Skeletal muscle tissue (tissue), 4 donors: ENCODE results near the gene OR5B3. TPM values are rescaled to one million over a fixed set of nuclear protein-coding genes. Genes with fewer than 3 reads are reported as not detected.

Experiments
- H3K27ac ChIP-seq: one replicate; pipeline ENCODE4 v1.7.0; 2013; ENCODE audit warnings: mild to moderate bottlenecking, low read depth, low read length, inconsistent platforms
- H3K27me3 ChIP-seq, 3 donors: one replicate each; pipeline ENCODE4 v1.7.0; 2013; ENCODE audit warnings: low read length in 3 of 3; ENCODE audit not compliant: control insufficient read depth in 3 of 3, insufficient read depth in 3 of 3
- H3K36me3 ChIP-seq, 3 donors: one replicate each; pipeline ENCODE4 v1.7.0; 2013; ENCODE audit warnings: low read length in 3 of 3; ENCODE audit not compliant: control insufficient read depth in 3 of 3, insufficient read depth in 3 of 3
- H3K4me1 ChIP-seq, 3 donors: one replicate each; pipeline ENCODE4 v1.7.0; 2013; ENCODE audit warnings: low read length in 3 of 3, mild to moderate bottlenecking in 3 of 3; ENCODE audit not compliant: control insufficient read depth in 3 of 3, insufficient read depth in 3 of 3
- H3K4me3 ChIP-seq, 3 donors: one replicate each; pipeline ENCODE4 v1.7.0; 2013; ENCODE audit warnings: low read length in 3 of 3
- H3K9ac ChIP-seq, 3 donors: one replicate each; pipeline ENCODE4 v1.7.0; 2013; ENCODE audit warnings: low read length in 3 of 3, mild to moderate bottlenecking in 3 of 3, moderate library complexity in 2 of 3, low read depth in 1 of 3
- H3K9me3 ChIP-seq, 3 donors: one replicate each; pipeline ENCODE4 v1.7.0; 2013; ENCODE audit warnings: low read length in 3 of 3; ENCODE audit not compliant: control insufficient read depth in 3 of 3
- total RNA-seq: library from RNA; depleted of rRNA; stranded (reverse); fragments of >200 nt; gene quantifications from one replicate; pipeline ENCODE4 v1.2.3, GENCODE V29; 2014
- donor health status: Osteomylitis.

Gene OR5B3
- total RNA-seq: not detected

GRCh38 chr11:58406774-58407173, at the start of gene OR5B3:
OR5B3 (minus strand) TSS chr11:58406874; CDS start chr11:58403409, 3,465 bp downstream.
- Histone ChIP-seq H3K9ac (no peak within 1 kb of the TSS), H3K4me3 (no peak within 1 kb of the TSS), H3K36me3 (no peaks in the 10 kb centered on the region), H3K9me3 (peaks cover 0 to 9% (median 2%) of the 10 kb centered on the region in 3 donors), H3K4me1 (no peaks in the 10 kb centered on the region), H3K27ac (no peak within 1 kb of the TSS), H3K27me3 (no peaks in the 10 kb centered on the region)

GRCh38 chr11:58451585-58451984, 44.9 kb upstream of the OR5B3 start:
- H3K27me3 ChIP-seq: no peaks in the 10 kb centered on the region

GRCh38 chr11:58446294-58446693, 39.6 kb upstream of the OR5B3 start:
- Histone ChIP-seq H3K27ac (no peak overlapping the region), H3K27me3 (no peaks in the 10 kb centered on the region), H3K4me1 (no peaks in the 10 kb centered on the region), H3K9ac (no peak overlapping the region), H3K36me3 (no peaks in the 10 kb centered on the region), H3K4me3 (no peak overlapping the region), H3K9me3 (peaks cover 2 to 5% (median 4%) of the 10 kb centered on the region in 3 donors)

More at GRCh38 chr11:58451585-58451984, 44.9 kb upstream of the OR5B3 start:
- Histone ChIP-seq H3K27ac (no peak overlapping the region), H3K4me3 (no peak overlapping the region), H3K9ac (no peak overlapping the region), H3K9me3 (peaks cover 0 to 2% (median 0%) of the 10 kb centered on the region in 3 donors), H3K4me1 (no peaks in the 10 kb centered on the region), H3K36me3 (no peaks in the 10 kb centered on the region)

- Histone ChIP-seq H3K4me3 (no peak overlapping the region), H3K9ac (no peak overlapping the region), H3K9me3 (peaks cover 0 to 5% (median 4%) of the 10 kb centered on the region in 3 donors)
Measured at GRCh38 chr11:58444300-58444699, 37.6 kb upstream of the OR5B3 start.

GRCh38 chr11:58442136-58442535, 35.5 kb upstream of the OR5B3 start, which contains the start of gene OR5B12:
OR5B12 (minus strand) TSS chr11:58442236; CDS start chr11:58440151, 2,085 bp downstream.
- no peaks in the 10 kb centered on the region for H3K4me1 ChIP-seq
- no peaks in the 10 kb centered on the region for H3K27me3 ChIP-seq
- H3K9ac ChIP-seq: no peak within 1 kb of the TSS
- H3K4me3 ChIP-seq: no peak within 1 kb of the TSS
- H3K27ac ChIP-seq: no peak within 1 kb of the TSS
- no peaks in the 10 kb centered on the region for H3K36me3 ChIP-seq
- peaks cover 3 to 5% (median 4%) of the 10 kb centered on the region in 3 donors for H3K9me3 ChIP-seq

More at GRCh38 chr11:58444300-58444699, 37.6 kb upstream of the OR5B3 start:
- no peak overlapping the region for H3K27ac ChIP-seq
- no peaks in the 10 kb centered on the region for H3K27me3 ChIP-seq
- H3K4me1 ChIP-seq: no peaks in the 10 kb centered on the region
- no peaks in the 10 kb centered on the region for H3K36me3 ChIP-seq

- H3K36me3 ChIP-seq: no peaks in the 10 kb centered on the region
- H3K9me3 ChIP-seq: peaks cover 0 to 3% (median 0%) of the 10 kb centered on the region in 3 donors
- no peak overlapping the region for H3K4me3 ChIP-seq
- H3K4me1 ChIP-seq: no peaks in the 10 kb centered on the region
- H3K27me3 ChIP-seq: no peaks in the 10 kb centered on the region
- no peak overlapping the region for H3K27ac ChIP-seq
- H3K9ac ChIP-seq: no peak overlapping the region
Measured at GRCh38 chr11:58438486-58438885, 31.8 kb upstream of the OR5B3 start.

- H3K27ac ChIP-seq: no peak overlapping the region
- H3K27me3 ChIP-seq: no peaks in the 10 kb centered on the region
- no peak overlapping the region for H3K9ac ChIP-seq
- H3K36me3 ChIP-seq: no peaks in the 10 kb centered on the region
- H3K4me3 ChIP-seq: no peak overlapping the region
- peaks cover 0 to 3% (median 0%) of the 10 kb centered on the region in 3 donors for H3K9me3 ChIP-seq
- no peaks in the 10 kb centered on the region for H3K4me1 ChIP-seq
Measured at GRCh38 chr11:58434217-58434616, 27.5 kb upstream of the OR5B3 start.

- peaks cover 0 to 3% (median 0%) of the 10 kb centered on the region in 3 donors for H3K9me3 ChIP-seq
- no peaks in the 10 kb centered on the region for H3K27me3 ChIP-seq
- H3K36me3 ChIP-seq: no peaks in the 10 kb centered on the region
- H3K27ac ChIP-seq: no peak overlapping the region
- no peaks in the 10 kb centered on the region for H3K4me1 ChIP-seq
- H3K9ac ChIP-seq: no peak overlapping the region
- H3K4me3 ChIP-seq: no peak overlapping the region
Measured at GRCh38 chr11:58433638-58434203, 27.0 kb upstream of the OR5B3 start.

GRCh38 chr11:58429273-58429672, 22.6 kb upstream of the OR5B3 start:
- Histone ChIP-seq H3K9ac (no peak overlapping the region), H3K36me3 (no peaks in the 10 kb centered on the region), H3K4me3 (no peak overlapping the region), H3K9me3 (no peaks in the 10 kb centered on the region), H3K4me1 (no peaks in the 10 kb centered on the region), H3K27me3 (no peaks in the 10 kb centered on the region), H3K27ac (no peak overlapping the region)

GRCh38 chr11:58428021-58428420, 21.3 kb upstream of the OR5B3 start, which contains the start of gene OR5B2:
OR5B2 (minus strand) TSS chr11:58428121; CDS start chr11:58423261, 4,860 bp downstream.
- Histone ChIP-seq H3K27me3 (no peaks in the 10 kb centered on the region), H3K27ac (no peak within 1 kb of the TSS), H3K4me1 (no peaks in the 10 kb centered on the region), H3K4me3 (no peak within 1 kb of the TSS), H3K9ac (no peak within 1 kb of the TSS), H3K9me3 (no peaks in the 10 kb centered on the region), H3K36me3 (no peaks in the 10 kb centered on the region)
